Upper lobe of left lung (tissue), 4 donors: ENCODE data around the gene ITGAD.

ENCODE experiments used
- POLR2AphosphoS5 ChIP-seq, 2 donors: sonication (generic); formaldehyde crosslinking; IDR thresholded peaks; one replicate each; pipeline ENCODE4 v1.5.1; 2017; ENCODE audit warnings: antibody characterized with exemption in 2 of 2
- TF ChIP-seq, protein P1 (sequence below), 6 experiments: fragments of 450-650 bp in 4 of 6; fragments of 200-600 bp in 2 of 6; sonication (generic) in 2 of 6; IDR thresholded peaks; one replicate each; pipeline ENCODE4 v1.5.1; 2016 to 2019; ENCODE audit warnings: antibody characterized with exemption in 6 of 6

DNA sequence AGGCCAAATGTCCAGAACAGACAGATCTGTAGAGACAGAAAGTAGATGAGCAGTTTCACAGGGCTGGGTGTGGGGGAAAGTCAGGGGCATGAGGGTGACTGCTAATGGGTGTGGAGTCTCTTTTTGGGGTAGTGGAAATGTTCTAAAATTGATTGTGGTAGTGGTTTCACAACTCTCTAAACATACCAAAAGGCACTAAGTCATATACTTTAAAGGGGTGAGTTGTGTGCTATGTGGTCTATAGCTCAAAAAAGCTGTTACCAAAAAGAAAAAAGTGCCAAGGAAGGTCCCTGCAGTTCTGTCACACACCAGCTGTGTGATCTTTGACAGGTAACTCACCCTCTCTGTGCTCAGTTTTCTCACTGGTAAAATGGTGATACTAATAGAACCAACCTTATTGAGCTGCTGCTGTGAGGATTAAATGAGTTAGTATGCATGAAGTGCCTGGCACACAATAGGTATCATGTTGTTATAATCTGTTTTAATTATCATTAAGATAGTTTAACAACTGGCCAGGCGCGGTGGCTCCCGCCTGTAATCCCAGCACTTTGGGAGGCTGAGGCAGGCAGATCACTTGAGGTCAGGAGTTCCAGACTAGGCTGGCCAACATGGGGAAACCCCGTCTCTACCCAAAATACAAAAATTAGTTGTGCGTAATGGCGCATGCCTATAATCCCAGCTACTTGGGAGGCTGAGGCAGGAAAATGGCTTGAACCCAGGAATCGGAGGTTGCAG is 27.8 kb upstream of the ITGAD start:
- TF ChIP-seq POLR2AphosphoS5 (IDR thresholded peaks at IDR 0.05) = no peak
- TF ChIP-seq, protein P1, sequence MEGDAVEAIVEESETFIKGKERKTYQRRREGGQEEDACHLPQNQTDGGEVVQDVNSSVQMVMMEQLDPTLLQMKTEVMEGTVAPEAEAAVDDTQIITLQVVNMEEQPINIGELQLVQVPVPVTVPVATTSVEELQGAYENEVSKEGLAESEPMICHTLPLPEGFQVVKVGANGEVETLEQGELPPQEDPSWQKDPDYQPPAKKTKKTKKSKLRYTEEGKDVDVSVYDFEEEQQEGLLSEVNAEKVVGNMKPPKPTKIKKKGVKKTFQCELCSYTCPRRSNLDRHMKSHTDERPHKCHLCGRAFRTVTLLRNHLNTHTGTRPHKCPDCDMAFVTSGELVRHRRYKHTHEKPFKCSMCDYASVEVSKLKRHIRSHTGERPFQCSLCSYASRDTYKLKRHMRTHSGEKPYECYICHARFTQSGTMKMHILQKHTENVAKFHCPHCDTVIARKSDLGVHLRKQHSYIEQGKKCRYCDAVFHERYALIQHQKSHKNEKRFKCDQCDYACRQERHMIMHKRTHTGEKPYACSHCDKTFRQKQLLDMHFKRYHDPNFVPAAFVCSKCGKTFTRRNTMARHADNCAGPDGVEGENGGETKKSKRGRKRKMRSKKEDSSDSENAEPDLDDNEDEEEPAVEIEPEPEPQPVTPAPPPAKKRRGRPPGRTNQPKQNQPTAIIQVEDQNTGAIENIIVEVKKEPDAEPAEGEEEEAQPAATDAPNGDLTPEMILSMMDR (IDR thresholded peaks at IDR 0.05) = no peak
